ENCODE results near the gene POP4.
"Not testable (repeated sequence)": the region's sequence is repeated elsewhere in the genome, so short reads cannot be mapped to it uniquely, and the experiment has no call there.

POP4 gene

DNA sequence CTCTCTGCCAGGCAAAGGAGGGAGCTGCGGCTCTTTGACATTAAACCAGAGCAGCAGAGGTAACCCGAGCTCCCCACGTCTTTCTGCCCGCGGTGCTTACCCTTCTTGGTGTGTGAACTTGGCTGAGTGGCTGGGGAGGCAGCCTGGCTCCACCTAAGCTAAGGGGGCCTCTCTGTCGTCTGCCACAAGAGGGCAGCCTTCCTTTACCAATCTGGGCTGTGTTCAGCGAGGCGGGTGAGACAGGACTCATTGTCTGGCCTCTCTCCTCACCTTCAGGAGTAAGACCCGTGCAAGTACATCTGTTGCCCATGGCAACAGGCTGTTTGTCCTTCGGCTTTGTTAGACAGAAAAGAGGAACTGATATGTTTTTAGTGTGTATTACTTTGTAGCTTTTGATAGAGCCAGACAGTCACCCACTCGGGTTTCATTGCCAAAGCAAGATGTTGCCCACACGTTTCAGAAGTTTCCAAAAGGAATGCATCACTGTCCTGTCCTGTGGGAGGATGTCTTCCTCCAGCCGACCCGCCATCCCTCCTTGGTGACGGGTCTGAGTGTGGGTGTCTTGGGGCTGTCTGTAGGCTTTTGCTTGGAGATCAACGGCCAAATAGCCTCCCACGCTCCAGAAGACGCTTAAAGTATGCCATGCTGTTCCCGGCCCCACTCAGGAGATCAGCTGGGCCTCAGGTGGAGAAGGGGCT, 4.6 kb downstream of the POP4 start:
- in situ Hi-C loops (cut with MboI; ENCODE audit: low sequenced_read_pairs): loop anchor here (10.0 kb wide), 1 partner anchor 84 kb away; no protein-coding TSS in a partner anchor

DNA sequence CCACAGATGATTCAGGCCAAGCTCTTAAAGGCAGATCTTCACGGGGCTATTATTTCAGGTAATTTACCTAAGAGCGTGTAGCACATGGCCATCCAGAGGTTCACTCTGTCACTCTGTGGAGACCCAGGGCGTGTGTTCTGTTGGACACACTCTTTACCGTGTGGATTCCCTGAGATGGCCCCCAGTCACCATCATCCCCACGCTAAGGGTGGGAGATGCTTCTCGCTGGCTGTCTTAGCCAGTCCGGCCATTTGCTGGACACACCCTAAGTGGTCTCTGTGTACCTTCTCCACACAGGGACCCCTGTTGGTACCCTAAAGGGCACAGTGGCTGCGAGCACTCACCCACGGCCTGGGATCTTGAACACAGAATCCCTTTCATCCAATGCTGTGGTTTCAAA, 6.0 kb downstream of the POP4 start:
- in situ Hi-C loops (cut with MboI; ENCODE audit: low sequenced_read_pairs): loop anchor here (10.0 kb wide), 1 partner anchor 83 kb away; no protein-coding TSS in a partner anchor

DNA sequence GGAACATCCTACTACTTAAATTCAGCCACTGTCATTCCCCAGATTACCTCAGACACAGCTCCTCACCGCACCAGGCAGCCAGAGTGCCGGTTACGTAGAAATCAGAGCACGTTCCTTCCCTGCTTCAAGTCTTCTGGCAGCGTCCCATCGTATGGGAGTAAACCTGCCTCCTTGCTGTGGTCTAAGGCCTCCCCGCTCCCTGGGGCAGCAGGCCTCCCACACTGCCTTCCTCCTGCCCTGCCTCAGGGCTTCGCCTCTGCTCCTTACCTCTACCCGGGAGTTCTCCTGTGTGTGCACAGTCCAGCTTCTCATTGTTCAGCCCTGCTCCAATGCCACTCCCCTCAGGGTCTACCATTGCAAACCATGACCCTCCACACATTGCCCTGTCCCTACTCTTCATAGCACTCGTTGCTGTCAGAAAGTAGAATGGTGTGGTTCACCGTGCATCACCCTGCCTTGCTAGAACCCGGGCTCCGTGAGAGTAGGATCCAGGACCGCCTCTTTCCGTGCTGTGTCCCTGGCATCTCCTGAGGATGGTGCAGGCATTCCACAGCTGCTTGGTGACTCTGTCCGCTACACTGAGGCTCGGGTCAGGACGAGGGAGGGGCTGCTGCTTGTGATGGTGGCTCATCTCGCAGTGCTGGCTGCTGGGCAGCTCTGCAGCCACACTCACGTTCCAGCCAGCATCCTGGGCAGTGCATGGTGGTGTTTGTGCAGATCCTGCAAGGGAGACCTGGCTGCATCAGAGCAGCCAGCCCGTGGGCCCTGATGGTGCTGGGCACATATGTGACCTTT, 6.9 kb downstream of the POP4 start:
- in situ Hi-C loops (cut with MboI; ENCODE audit: low sequenced_read_pairs): loop anchor here (10.0 kb wide), 1 partner anchor 82 kb away; no protein-coding TSS in a partner anchor

DNA sequence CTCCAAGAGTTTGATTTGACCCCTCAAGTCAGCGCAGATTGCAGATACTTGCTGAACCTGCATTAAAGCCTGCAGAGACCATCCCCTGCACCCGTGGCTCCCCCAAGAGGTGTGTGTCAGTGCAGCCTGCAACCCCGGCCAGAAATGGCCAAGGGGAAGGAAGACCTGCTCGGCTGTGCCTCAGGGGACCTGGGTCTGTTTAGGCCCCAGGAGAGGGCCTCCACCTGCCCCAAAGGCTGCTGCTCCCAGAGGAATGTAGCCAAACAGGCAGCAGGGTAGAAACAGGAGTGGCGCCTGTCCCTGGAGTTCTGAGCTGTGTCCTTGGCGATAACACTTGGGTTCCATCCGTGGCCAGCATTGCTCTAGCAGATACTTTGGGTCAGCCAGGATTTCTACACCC, 8.0 kb downstream of the POP4 start:
- in situ Hi-C loops (cut with MboI; ENCODE audit: low sequenced_read_pairs): loop anchor here (10.0 kb wide), 1 partner anchor 81 kb away; no protein-coding TSS in a partner anchor

DNA sequence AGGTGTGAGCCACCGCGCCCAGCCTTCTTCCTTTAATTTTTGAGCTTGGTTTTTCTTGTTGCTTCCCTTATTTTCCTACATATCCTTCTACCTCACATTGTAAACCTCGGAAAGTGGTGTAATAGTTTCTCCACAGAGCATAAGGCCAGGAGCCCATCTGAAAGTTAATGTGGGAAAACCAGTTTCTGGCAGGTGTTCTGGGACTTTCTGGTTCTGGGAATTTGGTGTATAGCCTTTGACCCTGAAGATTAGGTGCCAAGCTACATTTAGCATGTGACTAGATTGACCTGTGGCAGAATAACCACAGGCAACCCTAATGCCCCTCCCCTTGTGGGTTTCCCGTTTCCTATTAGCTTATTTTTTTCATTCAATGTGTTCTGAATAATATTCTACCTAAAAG, 8.7 kb downstream of the POP4 start:
- in situ Hi-C loops (cut with MboI; ENCODE audit: low sequenced_read_pairs): loop anchor here (10.0 kb wide), 1 partner anchor 80 kb away; no protein-coding TSS in a partner anchor

DNA sequence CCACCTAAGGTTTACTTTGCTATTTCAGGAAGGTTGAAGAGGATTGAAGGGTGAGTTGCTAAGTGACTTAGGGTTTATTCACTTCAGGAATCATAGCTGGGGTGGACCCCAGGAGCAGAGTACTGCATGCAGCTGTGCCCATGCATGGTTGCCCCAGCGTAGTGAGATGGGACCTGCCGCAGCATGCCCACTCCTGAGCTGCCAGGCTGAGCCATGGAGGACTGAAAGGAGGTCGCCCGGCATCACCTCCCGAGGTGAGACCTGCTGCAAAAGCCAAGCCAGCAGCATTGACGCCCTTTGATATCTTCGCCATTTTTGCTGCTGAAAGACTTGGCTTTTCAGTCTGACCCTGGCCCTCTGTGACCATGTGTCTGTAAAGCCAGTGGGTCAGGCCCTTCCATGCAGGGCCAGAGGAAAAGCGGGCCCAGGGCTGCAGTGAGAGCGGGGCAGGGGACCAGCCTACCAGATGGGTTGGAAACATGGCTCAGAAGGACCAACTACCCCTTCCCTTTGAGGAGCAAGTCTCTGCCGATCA, 9.9 kb downstream of the POP4 start:
- in situ Hi-C loops (cut with MboI; ENCODE audit: low sequenced_read_pairs): loop anchor here (10.0 kb wide), 1 partner anchor 79 kb away; no protein-coding TSS in a partner anchor

DNA sequence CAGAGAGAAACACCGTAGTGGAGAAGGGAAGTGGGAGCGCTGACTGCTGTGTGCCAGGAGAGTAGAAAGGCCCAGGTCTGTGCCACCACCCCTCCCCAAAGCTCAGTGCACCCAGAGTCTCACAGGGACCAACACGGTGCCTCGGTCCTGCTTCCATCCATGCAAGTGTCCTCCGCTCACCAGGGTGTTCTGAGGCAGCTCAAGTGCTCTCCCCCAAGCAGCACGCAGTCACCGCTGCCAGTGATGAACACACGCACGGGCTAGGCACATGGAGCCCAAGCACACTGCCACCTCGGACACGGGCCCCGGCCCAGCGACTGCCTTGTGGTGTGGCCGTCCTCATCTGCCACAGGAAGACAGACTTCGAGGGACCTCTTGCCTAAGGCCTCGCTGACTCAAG, 10.5 kb downstream of the POP4 start:
- in situ Hi-C loops (cut with MboI; ENCODE audit: low sequenced_read_pairs): loop anchor here (10.0 kb wide), 1 partner anchor 78 kb away; no protein-coding TSS in a partner anchor

DNA sequence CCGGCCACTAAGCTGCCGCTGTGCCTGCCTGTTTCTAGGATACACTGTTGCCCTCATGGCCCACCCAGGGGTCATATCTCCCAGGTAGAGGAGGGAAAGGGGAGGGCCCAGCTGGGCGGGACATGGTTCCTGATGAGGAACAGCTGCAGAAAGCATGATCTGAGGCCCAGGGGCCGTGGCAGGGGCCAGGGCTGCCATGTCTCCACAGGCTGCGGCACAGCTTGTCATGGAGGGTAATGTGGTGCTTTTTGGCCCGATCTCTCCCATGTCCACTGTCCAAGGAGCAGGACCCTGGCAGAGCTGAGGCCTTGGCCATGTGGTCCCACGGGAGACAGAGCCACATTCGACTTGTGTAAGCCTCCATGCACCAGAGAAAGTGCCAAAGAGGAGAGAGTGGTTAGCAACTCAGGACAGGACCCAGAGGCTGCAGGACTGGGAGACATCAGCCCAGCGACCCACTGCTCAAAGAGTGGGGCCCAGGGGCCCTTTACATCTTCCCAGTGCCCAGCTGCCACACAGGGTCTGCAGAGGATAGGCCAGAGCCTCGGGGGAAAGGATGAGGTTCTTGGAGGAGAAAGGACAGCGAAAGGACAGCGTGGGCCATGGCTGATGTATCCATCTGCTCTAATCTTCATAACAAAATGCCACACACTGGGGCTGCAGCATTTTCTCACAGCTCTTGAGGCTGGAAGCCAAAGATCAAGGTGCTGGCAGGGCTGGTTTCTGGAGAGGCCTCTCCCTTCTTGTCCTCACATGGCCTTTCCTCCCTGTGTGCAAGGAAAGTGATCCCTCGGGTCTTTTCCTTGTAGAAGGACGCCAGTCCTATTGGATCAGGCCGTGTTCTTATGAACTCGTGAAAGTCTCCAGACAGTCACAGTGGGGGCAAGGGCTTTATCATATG, 11.5 kb downstream of the POP4 start:
- in situ Hi-C loops (cut with MboI; ENCODE audit: low sequenced_read_pairs): loop anchor here (10.0 kb wide), 1 partner anchor 77 kb away; no protein-coding TSS in a partner anchor

DNA sequence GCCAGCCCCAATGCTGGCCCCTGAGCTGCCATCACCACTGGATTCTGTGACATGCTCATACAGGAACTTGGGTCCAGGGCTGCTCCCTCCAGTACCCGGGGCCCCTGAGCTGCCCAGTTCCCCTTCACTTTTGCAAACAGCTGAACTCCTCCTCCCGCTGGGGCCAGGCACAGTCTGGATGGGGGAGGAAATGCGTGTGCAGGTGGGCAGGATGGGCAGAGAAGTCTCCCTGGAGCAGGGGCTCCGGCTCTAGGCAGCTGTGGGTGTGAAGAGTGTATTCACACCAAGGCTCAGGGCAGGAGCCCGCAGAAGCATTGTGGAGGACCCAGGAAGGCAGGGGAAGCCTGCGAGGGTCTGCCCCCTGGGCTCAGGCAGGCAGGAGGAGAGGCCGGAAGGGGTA, 12.4 kb downstream of the POP4 start:
- in situ Hi-C loops (cut with MboI; ENCODE audit: low sequenced_read_pairs): loop anchor here (10.0 kb wide), 1 partner anchor 76 kb away; no protein-coding TSS in a partner anchor

DNA sequence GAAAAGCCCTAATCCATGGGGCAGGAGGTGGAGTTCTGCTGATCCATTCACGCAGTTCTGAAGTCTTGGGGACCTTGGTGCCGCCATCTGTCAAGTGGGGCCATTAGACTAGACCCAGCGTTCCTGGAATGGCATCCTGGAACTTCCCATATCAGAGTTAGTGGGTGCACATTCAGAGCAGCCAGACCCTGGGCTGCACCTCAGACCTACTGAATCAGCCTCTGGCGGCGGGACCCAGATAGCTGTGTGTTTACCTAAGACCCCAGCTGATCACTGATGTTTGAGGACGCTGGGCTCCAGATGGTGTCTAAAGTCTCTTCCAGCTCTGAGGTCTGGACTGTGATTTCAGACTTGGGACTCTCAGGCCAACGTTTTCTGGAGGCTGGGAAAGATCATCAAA, 12.8 kb downstream of the POP4 start:
- in situ Hi-C loops (cut with MboI; ENCODE audit: low sequenced_read_pairs): loop anchor here (10.0 kb wide), 1 partner anchor 76 kb away; no protein-coding TSS in a partner anchor

DNA sequence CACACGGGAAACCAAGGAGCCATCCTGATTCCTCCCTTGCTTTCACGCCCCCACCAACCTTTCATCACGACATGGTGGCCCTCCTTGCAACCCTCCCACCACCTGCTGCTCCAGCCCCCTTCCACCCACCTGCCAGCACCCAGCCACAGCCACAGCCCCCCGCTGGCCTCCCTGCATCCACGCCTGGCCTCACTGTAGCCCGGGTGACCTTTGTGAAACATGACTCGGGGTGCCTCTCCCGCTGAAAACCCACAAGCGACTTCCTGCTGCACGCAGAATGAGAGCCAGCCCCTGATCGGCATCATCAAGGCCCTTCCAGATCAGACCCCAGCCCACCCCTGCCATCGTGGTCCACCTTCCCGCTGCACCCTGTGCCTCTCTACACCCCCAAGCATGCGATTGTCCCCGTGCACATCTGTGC, 14.9 kb downstream of the POP4 start:
- in situ Hi-C loops (cut with MboI; ENCODE audit: low sequenced_read_pairs): no loop called here

DNA sequence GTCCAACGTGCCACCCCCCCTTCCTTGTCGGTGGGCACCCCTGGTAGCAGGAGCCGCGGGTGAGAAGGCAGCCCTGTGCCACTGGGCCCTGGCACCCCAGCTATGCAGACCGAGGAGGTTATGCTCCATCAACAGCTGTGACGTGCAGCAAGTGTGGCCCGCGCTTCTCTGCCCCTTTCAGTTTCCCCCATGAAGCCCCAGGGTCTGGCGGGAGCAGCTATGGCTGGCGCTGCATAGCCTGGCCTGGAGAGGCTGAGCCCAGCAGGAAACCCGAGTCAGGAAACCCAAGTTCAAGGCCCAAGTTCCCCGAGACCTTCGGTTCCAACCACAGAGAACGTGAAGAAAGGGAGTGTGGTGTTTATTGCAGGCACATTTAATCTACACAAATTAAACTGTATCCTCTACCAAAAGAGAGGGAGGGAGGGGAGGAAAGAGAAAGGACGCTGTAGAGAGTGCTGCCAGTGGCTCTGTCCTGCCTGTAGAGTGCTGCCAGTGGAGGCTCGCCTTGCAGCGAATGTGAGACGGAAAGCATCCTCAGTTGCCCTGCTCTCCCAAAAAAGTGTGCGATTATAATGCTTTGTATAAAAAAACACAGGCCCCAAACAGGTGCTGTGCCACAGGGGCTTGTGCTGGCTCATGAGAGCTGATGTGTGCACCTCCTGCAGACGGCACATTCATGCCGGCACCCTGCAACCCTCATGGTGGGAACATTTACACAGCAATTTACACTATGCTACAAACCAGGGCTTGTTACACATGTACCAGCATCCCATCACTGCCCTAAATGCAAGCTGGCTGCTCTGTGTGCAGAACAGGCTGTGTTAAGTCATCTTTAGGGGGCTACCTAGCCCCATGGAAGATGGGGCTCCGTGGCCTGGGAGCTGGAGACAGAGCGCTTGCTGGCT, 16.3 kb downstream of the POP4 start:
- in situ Hi-C loops (cut with MboI; ENCODE audit: low sequenced_read_pairs): no loop called here

DNA sequence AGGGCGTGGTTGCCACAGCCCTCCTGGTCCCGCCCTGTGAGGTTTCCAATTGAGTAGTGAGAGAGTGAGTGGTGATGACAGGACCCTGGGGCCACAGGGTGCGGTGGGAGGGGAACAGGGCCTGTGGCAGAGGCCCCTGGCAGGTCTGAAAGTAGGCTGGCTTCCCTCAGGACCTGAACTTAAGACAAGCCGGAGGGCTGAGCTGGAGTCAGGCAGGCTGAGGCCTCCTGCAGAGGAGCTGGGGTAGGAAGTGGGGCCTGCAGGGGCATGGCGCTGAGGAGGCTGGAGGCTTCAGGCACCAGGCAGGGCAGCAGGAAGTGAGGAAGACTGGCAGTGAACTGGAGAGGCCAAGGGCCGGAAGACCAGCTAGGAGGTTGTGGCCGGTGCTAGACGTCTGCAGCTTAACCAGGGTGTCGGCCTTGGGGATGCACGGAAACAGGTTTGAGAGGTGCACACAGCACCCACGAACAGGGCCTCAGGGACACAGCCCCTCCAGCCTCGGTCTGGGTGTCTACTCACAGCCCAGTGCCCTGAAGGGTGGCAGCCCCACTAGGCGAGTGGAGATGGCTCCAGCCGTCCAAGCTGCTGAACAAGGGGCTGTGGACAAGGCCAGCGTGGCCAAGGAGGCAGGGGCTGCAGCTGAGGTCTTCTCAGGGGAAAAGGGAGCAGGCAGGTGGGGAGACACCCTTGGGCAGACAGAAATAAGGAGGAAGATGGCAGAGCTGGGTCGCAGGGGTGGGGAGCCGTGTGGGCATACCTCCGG, 17.8 kb downstream of the POP4 start:
- in situ Hi-C loops (cut with MboI; ENCODE audit: low sequenced_read_pairs): no loop called here

DNA sequence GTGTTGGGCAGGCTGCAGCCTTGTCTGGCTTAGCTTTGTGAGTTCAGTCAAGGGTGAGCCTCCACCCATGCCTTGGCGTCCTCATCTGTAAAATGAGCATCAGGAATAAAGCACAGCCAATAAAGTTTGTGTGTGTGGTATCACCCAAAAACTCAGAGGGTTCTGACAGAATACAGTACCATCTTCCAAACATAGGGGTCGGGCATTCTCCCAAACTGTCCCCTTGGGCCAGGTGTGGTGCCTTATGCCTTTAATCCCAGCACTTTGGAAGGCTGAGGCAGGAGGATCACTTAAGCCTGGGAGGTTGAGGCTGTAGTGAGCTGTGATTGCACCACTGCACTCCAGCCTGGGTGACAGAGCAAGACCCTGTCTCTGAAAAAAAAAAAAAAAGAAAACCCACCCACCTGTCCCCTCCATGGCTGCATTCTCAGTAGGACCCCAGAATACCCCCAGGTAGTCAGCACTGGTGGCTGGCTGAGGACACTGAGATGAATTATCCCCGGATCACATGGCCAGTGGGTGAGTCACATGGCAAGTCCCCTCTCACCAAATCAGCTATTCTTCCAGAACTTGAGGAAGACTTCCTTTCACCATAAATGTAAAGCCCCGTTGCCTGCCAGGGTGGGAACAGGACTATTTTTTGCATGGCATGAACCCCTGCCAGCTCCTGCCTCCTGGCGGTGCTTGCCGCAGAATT, 18.6 kb downstream of the POP4 start:
- in situ Hi-C loops (cut with MboI; ENCODE audit: low sequenced_read_pairs): no loop called here

DNA sequence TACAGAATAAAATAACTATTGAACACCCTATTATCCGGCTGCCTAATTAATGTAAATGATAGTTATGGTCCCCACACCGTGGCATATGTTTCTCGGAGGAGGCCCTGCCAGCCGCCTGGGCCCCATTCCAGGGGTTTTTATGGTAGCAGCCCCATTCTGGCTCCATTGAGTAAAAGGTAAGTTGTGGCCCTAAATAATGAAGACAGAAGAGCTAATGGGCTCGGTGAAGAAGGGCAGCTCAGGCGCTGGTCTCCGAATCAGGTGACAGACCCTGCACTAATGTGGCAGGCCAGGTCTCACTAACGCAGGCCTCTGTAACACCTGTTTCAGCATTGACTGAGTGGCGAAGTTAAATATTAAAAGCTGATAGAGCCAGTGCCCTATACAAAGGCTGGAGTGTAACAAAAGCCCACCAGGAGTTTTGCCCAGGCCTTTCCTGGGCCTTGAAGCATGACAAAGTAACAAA, 19.1 kb downstream of the POP4 start:
- in situ Hi-C loops (cut with MboI; ENCODE audit: low sequenced_read_pairs): no loop called here

DNA sequence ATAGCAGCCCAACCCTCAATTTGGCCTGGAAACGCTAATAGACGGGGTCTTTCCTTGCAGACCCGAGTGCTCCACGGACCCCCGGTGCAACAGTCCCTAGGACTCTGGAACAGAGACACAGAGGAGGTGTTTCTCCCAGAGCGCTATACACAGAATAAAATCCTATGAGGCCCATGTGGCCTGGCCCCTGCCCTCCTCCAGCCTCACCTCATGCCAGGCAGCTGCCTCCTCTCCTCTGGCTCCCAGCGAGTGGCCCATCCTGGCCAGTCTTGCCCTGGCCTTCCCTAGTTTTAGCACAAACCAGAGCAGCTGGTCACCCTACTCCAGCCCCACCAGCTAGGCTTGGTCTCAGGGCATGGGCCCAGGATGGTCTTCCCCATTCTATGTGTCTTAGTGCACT, 20.3 kb downstream of the POP4 start:
- in situ Hi-C loops (cut with MboI; ENCODE audit: low sequenced_read_pairs): no loop called here

DNA sequence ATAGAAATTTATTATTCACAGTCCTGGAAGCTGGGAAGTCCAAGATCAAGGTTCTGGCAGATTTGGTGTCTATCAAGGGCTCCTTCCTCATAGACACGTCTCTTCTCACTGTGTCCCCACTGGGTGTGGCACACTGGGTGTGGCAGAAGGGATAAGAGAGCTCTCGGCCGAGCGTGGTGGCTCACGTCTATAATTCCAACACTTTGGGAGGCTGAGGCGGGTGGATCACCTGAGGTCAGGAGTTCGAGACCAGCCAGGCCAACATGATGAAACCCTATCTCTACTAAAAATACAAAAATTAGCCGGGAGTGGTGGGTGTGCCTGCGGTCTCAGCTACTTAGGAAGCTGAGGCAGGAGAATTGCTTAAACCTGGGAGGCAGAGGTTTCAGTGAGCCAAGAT, 20.7 kb downstream of the POP4 start:
- in situ Hi-C loops (cut with MboI; ENCODE audit: low sequenced_read_pairs): not testable (repeated sequence)
